Activated T-helper 1 cell treated with anti-CD3 and anti-CD28 coated beads, Interleukin-12 subunit alpha, Interleukin-12 subunit beta, Interleukin-2, Interleukin-4 antibody, amounts not matched to agents 30 ng/mL and 10 ng/mL and 1 ng/mL, durations not matched to agents 14 hours and 24 hours and 36 hours (primary cell): ENCODE measurements around the gene AP1M2. TPM values are rescaled to one million over a fixed set of nuclear protein-coding genes. Genes with fewer than 3 reads are reported as not detected.
"Not testable (repeated sequence)": the region's sequence is repeated elsewhere in the genome, so short reads cannot be mapped to it uniquely, and the experiment has no call there.

Source experiments
- DNase-seq: peaks from one replicate; pipeline ENCODE4 v3.0.0; 2021; ENCODE audit warnings: low spot score
- H3K27ac Mint-ChIP-seq: one replicate; pipeline ENCODE4 v1.8.0; 2021; ENCODE audit warnings: mild to moderate bottlenecking, mixed read lengths
- H3K27me3 Mint-ChIP-seq: one replicate; pipeline ENCODE4 v1.8.0; 2022; ENCODE audit warnings: mild to moderate bottlenecking, moderate library complexity, mixed read lengths; ENCODE audit not compliant: insufficient read depth
- H3K36me3 Mint-ChIP-seq: one replicate; pipeline ENCODE4 v1.8.0; 2021; ENCODE audit warnings: low read depth, mixed read lengths
- H3K4me1 Mint-ChIP-seq: one replicate; pipeline ENCODE4 v1.8.0; 2021; ENCODE audit warnings: low read depth, mixed read lengths
- H3K4me3 Mint-ChIP-seq: one replicate; pipeline ENCODE4 v1.8.0; 2021; ENCODE audit warnings: mild to moderate bottlenecking, moderate library complexity, mixed read lengths
- H3K9me3 Mint-ChIP-seq: one replicate; pipeline ENCODE4 v1.8.0; 2021; ENCODE audit warnings: mixed read lengths
- intact Hi-C: fragments of 100-400 bp; cut with micrococcal nuclease; formaldehyde crosslinking; loops from one replicate; pipeline ENCODE4 v1.15.1; 2024
- total RNA-seq: library from RNA; stranded (reverse); gene quantifications from 2 replicates; pipeline ENCODE4 v1.2.3, GENCODE V29; 2022

The AP1M2 gene
- total RNA-seq, 1 donor from 2014 or later = not detected

DNA sequence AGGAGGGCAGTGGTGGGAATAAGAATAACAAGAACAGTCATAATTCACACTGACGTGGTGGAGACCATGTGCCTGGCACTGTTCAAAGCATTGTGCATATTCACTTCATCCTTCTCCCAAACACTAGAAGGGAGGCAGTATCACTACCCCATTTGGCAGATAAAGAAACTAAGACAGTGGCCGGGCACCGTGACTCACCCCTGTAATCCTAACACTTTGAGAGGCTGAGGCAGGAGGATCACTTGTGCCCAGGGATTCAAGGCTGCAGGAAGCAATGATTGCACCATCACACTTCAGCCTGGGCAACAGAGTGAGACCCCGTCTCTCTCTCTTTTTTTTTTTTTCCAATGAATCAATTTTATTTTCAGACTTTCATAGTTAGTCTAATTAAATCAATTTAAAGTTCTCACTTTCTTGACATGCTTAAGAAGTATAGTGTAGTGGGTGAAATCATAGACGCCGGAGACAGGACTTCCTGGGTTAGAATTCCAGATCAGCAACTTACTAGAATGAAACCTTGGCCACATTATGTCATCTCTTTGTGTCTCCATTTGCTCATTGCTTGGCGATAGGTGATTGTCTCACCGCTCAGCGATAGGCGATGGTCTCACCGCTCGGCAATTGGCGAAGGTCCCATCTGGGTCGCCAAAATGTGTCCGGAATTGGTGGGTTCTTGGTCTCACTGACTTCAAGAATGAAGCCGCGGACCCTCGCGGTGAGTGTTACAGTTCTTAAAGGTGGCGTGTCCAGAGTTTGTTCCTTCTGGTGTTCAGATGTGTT, 48.7 kb downstream of the AP1M2 start:
- Mint-ChIP-seq H3K27ac (no peak overlapping the region), H3K4me1 (no peaks in the 10 kb centered on the region), H3K9me3 (no peaks in the 10 kb centered on the region), H3K36me3 (no peaks in the 10 kb centered on the region), H3K4me3 (no peak overlapping the region), H3K27me3 (peaks cover 47% of the 10 kb centered on the region)
- DNase-seq = no peak
- intact Hi-C loops = no loop called here

DNA sequence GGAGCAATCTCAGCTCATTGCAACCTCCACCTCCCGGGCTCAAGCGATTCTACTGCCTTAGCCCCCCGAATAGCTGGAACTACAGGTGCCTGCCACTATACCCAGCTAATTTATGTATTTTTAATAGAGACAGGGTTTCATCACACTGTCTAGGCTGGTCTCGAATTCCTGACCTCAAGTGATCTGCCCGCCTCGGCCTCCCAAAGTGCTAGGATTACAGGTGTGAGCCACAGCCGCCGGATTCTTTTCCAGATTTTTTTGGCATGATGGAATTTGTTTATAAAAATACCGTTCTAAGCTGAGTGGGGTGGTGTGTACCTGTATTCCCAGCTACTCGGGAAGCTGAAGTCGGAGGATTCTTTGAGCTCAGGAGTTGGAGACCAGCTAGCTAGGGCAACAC, 49.4 kb downstream of the AP1M2 start:
- Mint-ChIP-seq H3K27me3 (peaks cover 42% of the 10 kb centered on the region), H3K36me3 (no peaks in the 10 kb centered on the region), H3K4me3 (no peak overlapping the region), H3K9me3 (no peaks in the 10 kb centered on the region), H3K4me1 (no peaks in the 10 kb centered on the region), H3K27ac (no peak overlapping the region)
- intact Hi-C loops = no loop called here
- no peak for DNase-seq

DNA sequence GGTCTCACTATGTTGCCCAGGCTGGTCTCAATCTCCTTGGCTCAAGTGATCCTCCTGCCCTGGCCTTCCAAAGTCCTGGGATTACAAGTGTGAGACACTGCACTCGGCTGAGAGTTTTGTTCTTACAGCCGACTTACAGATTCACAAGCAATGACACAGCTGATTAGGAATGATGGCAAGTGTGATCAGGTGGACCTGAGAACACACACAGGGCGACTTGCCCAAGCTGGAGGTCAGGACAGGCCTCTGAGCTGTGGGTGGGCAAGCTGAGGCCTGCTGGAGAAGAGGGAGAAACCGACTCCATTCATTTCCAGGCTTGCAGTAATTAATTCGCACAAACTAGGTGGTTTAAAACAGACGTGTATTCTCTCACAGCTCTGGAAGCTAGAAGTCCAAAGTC, 51.5 kb downstream of the AP1M2 start:
- Mint-ChIP-seq H3K4me3 (no peak overlapping the region), H3K27ac (no peak overlapping the region), H3K27me3 (peaks cover 43% of the 10 kb centered on the region), H3K36me3 (no peaks in the 10 kb centered on the region), H3K9me3 (peaks cover 3% of the 10 kb centered on the region), H3K4me1 (no peaks in the 10 kb centered on the region)
- intact Hi-C loops = no loop called here
- no peak for DNase-seq

DNA sequence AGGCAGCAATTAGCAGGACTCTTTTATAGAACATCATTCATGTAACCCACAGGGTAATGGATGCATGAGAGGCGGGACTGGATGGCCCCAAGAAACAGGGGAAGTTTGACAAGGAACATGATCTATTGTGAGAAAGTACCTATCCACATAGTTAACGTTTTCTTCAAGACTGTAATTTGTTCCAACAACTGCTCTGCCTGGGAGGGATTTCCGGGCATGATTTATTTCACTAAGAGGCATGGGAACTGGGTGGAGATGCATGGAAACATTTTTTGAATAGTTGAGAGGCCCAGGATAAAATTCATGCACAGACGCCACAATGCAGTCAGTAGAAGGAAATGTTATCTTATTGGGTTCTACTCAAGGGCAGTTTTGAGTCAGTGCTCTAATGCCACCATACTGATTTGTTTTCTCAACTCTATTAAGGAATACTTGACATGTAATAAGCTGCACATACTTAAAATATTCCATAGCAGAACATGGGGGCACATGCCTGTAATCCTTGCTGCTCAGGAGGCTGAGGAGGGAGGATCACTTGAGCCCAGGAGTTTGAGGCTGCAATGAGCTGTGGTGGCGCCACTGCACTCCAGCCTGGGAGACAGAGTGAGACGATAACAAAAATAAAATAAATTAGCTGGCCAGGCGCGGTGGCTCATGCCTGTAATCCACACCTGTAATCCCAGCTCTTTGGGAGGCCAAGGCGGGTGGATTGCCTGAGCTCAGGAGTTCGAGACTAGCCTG, 53.3 kb downstream of the AP1M2 start:
- no peaks in the 10 kb centered on the region for H3K4me1 Mint-ChIP-seq
- no peak for DNase-seq
- intact Hi-C loops = no loop called here
- peaks cover 3% of the 10 kb centered on the region for H3K9me3 Mint-ChIP-seq
- H3K36me3 Mint-ChIP-seq = no peaks in the 10 kb centered on the region
- H3K4me3 Mint-ChIP-seq = no peak overlapping the region
- H3K27ac Mint-ChIP-seq = no peak overlapping the region
- H3K27me3 Mint-ChIP-seq = peaks cover 26% of the 10 kb centered on the region

DNA sequence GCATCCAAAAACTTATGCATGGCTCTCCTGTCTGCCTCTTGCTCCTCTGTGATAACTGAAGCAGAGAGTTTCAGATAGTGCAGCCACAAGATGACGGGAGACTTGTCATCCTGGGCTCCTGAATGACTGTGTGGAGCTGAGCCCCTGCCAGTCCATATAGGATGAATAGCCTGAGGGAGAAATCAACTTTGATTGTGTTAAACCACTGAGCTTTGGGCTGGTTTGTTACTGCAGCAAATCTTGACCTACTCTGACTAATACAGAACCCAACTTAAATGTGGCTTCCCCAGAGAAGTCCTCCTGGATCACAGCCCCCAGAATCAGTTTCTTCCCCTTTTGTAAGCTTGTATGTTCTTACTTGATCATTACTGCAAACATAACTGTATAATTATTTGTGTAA, 54.7 kb downstream of the AP1M2 start:
- peaks cover 16% of the 10 kb centered on the region for H3K27me3 Mint-ChIP-seq
- intact Hi-C loops = no loop called here
- no peak overlapping the region for H3K4me3 Mint-ChIP-seq
- DNase-seq = no peak
- H3K4me1 Mint-ChIP-seq = no peaks in the 10 kb centered on the region
- H3K27ac Mint-ChIP-seq = no peak overlapping the region
- no peaks in the 10 kb centered on the region for H3K36me3 Mint-ChIP-seq
- H3K9me3 Mint-ChIP-seq = peaks cover 3% of the 10 kb centered on the region

DNA sequence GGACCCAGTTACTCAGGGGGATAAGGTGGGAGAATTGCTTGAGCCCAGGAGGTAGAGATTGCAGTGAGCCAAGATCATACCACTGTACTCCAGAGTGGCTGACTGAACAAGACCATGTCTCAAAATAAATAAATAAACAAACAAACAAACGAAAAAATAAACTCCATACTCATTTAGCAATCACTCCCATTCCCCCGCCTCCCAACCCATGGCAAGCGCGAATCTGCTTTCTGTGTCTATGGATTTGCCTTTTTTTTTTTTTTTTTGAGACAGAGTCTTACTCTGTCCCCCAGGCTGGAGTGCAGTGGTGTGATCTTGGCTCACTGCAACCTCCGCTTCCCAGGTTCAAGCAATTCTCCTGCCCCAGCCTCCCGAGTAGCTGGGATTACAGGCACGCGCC, 60.2 kb downstream of the AP1M2 start:
- H3K4me1 Mint-ChIP-seq, H3K36me3 Mint-ChIP-seq, H3K27ac Mint-ChIP-seq, H3K9me3 Mint-ChIP-seq, DNase-seq, intact Hi-C loops, H3K4me3 Mint-ChIP-seq: not testable (repeated sequence)
- H3K27me3 Mint-ChIP-seq = peaks cover 18% of the 10 kb centered on the region

DNA sequence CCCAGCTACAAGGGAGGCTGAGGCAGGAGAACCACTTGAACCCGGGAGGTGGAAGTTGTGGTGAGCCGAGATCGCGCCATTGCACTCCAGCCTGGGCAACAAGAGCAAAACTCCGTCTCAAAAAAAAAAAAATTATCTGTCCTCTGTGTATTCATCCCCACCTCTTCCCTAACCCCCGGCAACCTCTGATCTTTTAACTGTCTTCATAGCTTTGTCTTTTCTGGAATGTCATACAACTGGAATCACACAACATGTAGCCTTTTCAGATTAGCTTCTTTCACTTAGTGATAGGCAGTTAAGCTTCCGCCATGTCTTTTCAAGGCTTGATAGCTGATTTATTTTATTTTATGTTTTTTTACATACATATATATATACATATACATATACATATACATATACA, 61.5 kb downstream of the AP1M2 start:
- DNase-seq = no peak
- Mint-ChIP-seq H3K9me3 (no peaks in the 10 kb centered on the region), H3K36me3 (no peaks in the 10 kb centered on the region), H3K4me1 (no peaks in the 10 kb centered on the region), H3K4me3 (no peak overlapping the region), H3K27me3 (peaks cover 22% of the 10 kb centered on the region), H3K27ac (no peak overlapping the region)
- intact Hi-C loops = no loop called here

DNA sequence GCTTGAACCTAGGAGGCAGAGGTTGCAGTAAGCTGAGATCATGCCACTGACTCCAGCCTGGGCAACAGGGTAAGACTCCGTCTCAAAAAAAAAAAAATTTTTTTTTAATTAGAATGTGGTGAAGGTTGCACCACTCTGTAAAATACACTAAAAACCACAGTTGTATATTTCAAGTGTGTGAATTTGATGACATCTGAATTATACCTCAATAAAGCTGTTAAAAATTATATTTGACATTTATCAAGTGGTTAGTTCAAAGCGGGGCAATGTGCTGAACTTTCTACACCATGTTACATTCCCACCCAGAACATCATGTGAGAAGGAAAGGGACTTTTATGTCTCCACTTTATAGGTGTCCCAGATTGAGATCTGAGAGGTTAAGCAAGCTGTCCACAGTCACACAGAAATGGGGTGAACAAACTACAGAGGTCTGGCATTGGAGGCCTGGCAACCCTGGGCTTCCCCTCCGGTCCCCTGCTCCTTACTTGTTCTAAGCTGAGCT, 63.9 kb downstream of the AP1M2 start:
- intact Hi-C loops = no loop called here
- H3K36me3 Mint-ChIP-seq = peaks cover 2% of the 10 kb centered on the region

More for the DNA sequence above, 63.9 kb downstream of the AP1M2 start:
- H3K4me3 Mint-ChIP-seq = no peak overlapping the region
- peaks cover 13% of the 10 kb centered on the region for H3K4me1 Mint-ChIP-seq
- H3K9me3 Mint-ChIP-seq = no peaks in the 10 kb centered on the region
- H3K27me3 Mint-ChIP-seq = peaks cover 39% of the 10 kb centered on the region
- DNase-seq = no peak
- H3K27ac Mint-ChIP-seq = no peak overlapping the region

Other genes with a start within 250 kb of the AP1M2 start
- gene ICAM3, start 247.7 kb downstream of the AP1M2 start, total RNA-seq = 107 and 114 TPM in 2 replicates
- gene TYK2, start 206.7 kb downstream of the AP1M2 start, total RNA-seq = 268 and 271 TPM in 2 replicates
- gene CDC37, start 183.8 kb downstream of the AP1M2 start, total RNA-seq = 320 and 326 TPM in 2 replicates
- gene PDE4A, start 166.8 kb downstream of the AP1M2 start, total RNA-seq = 67.7 and 71.1 TPM in 2 replicates
- 81.6 and 94.2 TPM in 2 replicates for gene KEAP1, start 84.0 kb downstream of the AP1M2 start, total RNA-seq
- not detected in 2 replicates for gene S1PR5, start 69.9 kb downstream of the AP1M2 start, total RNA-seq
- 37.3 and 40.7 TPM in 2 replicates for gene ATG4D, start 43.4 kb downstream of the AP1M2 start, total RNA-seq
- gene KRI1, start 21.3 kb downstream of the AP1M2 start, total RNA-seq = 91.1 and 91.8 TPM in 2 replicates
- 40.1 and 42.1 TPM in 2 replicates for gene CDKN2D, start 18.3 kb downstream of the AP1M2 start, total RNA-seq
- 92.9 and 94.4 TPM in 2 replicates for gene SLC44A2, start 38.2 kb upstream of the AP1M2 start, total RNA-seq
- 536 and 558 TPM in 2 replicates for gene ILF3, start 67.0 kb upstream of the AP1M2 start, total RNA-seq
- gene QTRT1, start 114.1 kb upstream of the AP1M2 start, total RNA-seq = 93.7 and 101 TPM in 2 replicates
- gene DNM2, start 130.8 kb upstream of the AP1M2 start, total RNA-seq = 236 and 240 TPM in 2 replicates
- 19.8 and 21.0 TPM in 2 replicates for gene TMED1, start 248.9 kb upstream of the AP1M2 start, total RNA-seq